HG02973 (cell line): ENCODE results near the gene CA6.
"Not testable (repeated sequence)": the region's sequence is repeated elsewhere in the genome, so short reads cannot be mapped to it uniquely, and the experiment has no call there.

ENCODE experiments used
- ATAC-seq: cut with Tn5 transposase; IDR thresholded peaks from one replicate; pipeline ENCODE4 v1.9.1; 2021; ENCODE audit warnings: moderate library complexity; ENCODE audit not compliant: unreplicated experiment

The CA6 gene

DNA sequence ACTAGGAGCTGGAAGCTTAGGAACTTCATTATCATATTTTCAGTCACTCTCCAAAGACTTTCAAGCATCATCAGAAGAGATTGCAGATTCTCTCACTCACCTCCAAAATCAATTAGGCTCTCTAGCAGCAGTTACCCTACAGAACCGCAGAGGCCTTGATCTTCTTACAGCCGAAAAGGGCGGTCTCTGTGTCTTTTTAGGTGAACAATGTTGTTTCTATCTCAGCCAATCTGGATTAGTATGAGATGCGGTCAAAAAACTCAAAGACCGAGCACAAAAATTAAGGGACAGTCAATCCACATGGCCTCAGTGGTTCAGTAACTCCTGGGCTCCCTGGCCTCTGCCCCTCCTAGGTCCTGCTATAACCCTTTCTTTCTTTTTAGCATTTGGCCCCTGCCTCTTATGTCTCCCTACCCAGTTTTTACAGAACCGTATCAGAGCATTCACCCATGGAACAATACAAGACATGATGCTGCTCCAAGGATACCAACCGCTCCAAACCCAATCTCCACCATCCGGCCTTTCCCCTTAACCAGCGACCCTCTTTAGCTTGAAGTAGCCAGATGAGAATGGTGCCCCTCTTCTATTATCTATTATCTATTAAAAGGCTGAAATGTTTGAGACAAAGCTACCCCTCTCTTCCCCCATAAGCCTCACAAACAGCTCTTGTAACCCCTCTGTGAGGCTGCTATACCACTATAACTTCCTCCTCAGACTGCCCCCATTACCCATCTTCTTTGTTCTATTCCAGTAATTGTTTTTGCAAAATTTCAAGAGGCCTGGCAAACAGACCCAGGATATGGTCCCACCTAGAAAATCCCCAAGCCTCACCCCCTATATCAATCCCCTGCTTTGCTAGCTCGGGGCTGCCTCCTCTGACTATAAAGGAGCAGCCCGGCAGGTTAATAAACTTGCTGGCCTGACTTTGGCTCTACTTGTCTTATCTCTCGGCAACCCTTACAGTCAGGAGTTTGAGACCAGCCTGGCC lies 18.7 kb upstream of the CA6 start:
- ATAC-seq: no peak

DNA sequence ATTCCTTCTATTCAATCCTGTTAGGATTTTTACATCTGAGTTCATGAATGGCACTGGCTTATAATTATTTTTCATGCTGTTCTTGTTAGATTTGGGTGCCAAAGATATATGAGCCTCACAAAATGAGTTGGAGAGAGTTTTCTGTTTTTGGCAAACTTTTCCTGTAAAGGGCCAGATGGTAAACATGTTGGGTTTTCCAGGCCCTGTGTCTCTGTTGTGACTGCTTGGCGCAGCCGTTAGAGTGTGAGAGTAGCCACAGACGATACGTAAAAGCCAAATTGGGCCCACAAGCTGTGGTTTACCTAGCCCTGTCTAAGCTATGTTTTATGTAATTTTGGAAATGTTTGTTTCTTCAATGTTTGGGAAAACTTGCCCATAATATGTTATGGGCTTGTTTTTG lies 15.6 kb upstream of the CA6 start:
- no peak for ATAC-seq

DNA sequence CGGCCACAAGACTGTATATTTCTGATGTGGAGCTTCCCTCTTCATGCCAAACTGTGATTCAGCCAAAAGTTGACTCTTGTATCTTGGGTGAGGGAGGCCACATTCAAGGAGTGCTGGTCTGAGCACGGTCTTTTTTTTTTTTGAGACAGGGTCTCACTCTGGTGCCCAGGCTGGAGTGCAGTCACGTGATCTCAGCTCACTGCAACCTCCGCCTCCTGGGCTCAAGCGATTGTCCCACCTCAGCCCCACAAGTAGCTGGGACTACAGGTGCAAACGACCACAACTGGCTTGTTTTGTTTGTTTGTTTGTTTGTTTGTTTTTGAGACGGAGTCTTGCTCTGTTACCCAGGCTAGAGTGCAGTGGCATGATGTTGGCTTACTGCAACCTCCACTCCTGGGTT lies 8.6 kb upstream of the CA6 start:
- not testable (repeated sequence) for ATAC-seq

DNA sequence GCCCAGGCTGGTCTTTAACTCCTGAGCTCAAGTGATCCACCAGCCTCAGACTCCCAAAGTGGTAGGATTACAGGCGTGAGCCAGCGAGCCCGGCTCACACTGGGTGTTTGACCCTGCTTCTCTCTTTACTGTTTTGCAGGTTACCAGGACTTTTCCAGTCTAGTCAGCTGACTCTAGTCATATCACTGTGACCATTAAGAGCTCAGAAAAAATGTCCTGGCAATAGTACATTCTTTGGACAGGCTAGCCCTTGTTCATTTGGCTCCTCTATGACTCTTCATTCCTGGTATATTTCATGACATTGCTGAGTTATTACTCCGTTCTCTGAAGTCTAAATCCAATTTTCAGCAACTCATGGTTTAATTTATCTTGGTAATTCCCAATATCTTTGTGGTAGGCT lies 8.0 kb upstream of the CA6 start:
- ATAC-seq: no peak

DNA sequence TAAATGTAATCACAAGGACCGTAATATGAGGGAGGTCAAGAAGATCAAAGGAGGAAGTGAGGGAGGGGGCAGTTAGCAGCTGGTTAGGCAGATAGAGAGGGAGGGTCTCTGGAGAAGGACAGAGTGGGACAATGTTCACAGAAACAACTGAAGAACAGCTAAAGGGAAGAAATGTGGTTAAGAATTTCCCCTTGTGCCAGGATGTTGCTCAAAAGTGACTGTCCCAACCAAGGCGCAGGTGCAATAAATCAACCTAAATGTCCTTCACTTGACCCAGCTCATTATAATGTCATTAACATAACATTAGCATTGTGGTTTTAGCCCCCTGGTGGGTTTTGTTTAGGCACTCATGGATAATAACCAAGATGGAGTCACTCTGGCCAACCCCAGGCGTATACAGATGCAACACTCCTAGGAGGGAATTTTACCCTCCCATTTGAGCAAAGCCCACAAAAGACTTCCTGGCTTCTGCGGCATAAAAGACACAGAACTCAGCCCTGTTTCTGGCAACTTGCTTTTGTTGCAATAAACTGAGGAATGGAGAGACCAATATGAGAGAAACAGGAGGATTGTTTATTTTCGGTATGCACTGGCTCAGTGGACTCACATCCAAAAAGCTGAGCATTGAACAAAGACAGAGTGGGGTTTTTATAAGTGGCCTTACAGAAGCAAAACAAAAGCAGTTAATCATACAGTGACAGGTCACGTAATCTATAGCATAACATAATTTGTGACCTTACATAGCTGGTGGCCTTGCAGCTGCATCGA lies 7.3 kb upstream of the CA6 start:
- ATAC-seq: no peak

- no peak for ATAC-seq
These were observed 6.7 kb upstream of the CA6 start for GRCh38 chr1:8939000-8939265.

GRCh38 chr1:8939362-8939995 lies 6.2 kb upstream of the CA6 start:
- no peak for ATAC-seq

DNA sequence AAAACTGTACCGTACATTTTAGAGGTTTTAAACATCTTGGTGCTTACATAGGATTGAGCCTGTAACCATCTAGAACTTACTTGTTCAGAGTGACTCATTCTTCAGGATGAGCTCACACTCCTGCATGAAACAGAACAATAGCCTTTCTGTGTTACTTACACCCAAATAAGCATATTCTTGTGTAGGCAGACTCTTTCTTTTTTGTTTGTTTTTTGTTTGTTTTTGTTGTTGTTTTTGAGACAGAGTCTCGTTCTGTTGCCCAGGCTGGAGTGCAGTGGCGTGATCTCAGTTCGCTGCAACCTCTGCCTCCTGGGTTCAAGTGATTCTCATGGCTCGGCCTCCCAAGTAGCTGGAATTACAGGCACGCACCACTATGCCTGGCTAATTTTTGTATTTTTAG lies 3.8 kb upstream of the CA6 start:
- no peak for ATAC-seq

- ATAC-seq: no peak
These were observed 1.9 kb upstream of the CA6 start for GRCh38 chr1:8943498-8944405.

DNA sequence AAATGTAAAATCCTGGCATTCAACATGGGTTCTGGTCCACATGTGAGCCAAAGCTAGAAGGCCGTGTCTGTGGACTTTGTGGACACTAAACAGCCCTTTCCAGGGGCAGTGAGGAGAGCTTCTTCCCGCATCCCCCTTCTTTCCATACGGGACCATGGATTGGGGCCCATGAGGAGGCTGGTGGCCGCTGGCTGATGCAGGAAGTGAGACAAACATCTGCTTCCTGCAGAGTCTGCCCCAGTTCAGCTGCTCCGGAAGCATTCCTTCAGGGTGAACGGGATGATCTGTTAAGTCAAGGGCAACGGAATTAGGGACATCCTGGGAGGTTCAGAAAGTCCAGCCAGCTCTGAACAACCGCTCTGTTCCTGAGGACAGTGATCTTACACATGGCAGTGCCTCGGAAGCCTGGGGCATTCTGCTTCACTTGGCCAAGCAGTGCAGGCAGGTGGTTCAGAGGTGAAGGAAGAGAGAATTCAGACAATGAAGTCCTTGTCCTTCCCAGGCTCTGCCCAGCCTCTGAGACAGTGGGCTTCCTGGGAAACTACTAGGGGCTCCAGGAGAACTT lies 1.5 kb downstream of the CA6 start:
- ATAC-seq: no peak

DNA sequence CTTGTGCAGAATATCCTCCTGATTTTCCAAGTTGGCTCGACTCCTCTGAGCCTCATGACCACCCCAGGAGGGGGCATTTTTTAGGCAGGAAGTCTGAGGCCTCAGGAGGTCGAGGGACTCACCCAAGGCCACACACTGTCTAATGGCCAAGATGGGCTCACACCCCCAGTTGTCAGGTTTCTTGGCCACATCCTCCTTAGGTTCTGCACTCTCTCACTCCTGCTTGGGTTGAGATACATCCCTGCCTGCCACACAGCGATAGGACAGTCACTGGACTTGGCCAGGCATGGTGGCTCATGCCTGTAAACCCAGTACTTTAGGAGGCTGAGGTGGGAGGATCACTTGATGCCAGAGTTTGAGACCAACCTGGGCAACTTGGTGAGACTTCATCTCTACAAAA lies 4.6 kb downstream of the CA6 start:
- no peak for ATAC-seq

GRCh38 chr1:8951231-8951630 lies 5.6 kb downstream of the CA6 start:
- no peak for ATAC-seq

DNA sequence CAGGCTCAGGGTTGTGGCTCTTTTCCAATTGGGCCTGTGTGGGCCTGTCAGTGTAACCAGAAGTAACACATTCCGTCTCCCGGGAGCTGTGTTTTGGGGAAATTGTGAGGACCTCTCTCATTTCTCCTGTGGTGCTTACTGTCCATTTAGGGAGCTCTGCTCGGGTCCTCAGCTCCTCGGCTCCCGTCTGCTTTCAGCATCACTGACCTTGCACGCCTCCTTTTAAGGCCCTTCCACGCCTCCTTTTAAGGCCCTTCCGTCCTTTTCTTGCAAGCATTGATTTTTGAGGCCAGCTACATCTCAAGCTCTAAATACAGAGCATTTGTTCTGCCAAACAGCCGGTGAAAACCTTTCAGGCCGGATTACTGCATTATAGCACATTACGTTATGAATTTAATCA lies 9.7 kb downstream of the CA6 start:
- ATAC-seq: no peak

GRCh38 chr1:8956461-8957349 lies 11.0 kb downstream of the CA6 start:
- ATAC-seq: no peak

DNA sequence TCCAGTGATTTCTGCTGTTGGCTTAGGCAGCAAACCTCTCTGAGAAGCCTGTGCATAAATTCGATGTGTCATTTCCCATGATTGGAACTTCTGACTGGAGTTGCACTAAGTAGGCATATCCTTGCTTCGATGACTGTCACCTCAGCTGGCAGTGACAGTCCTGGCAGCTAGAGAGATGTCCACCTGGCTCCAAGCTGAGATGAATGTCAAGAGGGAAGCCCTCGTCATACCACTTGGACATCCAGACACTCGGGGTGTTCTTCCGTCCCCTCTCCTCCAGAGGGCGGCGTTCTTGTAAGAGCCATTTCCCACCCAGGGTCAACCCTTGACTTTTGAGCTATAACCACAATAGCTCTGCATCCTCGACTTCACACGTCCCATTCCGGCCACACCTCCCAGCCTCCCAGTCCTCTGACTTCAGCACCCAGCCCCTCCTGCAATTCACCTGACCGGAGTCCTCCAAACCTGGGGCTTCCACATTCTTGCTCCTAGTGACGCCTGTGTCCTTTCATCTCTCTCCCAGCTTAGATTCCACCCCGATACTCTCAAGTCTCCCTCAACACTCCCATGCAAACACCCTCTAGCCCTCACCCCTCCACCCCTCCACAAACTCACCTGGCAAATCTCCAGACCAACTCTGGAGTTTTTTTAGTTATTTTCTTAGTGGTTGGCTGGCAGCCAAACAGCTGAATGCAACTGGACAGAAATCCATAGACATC lies 17.3 kb downstream of the CA6 start:
- no peak for ATAC-seq

DNA sequence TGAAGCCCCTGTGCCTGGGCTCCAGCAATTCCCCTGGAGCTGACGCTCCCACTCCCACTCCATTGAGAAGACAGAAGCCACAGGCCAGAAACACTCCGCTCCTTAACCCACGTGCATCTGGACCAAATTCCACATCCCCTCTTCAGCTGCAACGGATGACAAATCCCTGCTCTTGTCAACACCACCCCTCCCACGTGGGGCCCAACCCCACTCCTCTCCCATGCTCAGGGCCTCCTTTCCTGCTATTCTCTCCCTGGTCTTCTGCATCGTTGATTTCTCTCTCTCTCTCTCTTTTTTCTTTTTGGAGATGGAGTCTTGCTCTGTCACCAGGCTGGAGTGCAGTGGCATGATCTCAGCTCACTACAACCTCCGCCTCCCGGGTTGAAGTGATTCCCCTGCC lies 18.3 kb downstream of the CA6 start:
- ATAC-seq: no peak

DNA sequence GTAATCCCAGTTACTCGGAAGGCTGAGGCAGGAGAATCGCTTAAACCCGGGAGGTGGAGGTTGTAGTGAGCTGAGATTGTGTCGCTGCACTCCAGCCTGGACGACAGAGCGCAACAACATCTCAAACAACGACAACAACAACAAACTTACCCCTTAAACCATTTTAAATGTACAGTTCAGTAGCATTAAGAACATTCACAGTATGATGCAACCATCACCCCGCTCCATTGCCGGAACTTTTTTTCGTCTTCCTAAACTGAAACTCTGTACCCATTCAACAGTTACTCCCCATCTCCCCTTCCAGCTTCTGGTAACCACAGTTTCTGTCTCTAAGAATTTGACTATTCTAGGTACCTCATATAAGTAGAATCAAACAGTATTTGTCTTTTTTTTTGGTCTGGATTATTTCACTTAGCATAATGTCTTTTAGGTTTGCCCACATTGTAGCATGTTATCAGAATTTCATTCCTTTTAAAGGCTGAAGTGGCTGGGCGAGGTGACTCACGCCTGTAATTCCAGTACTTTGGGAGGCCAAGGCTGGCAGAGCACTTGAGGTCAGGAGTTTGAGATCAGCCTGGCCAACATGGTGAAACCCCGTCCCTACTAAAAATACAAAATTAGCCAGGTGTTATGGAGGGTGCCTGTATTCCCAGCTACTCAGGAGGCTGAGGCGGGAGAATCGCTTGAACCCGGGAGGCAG lies 19.6 kb downstream of the CA6 start:
- ATAC-seq: no peak

DNA sequence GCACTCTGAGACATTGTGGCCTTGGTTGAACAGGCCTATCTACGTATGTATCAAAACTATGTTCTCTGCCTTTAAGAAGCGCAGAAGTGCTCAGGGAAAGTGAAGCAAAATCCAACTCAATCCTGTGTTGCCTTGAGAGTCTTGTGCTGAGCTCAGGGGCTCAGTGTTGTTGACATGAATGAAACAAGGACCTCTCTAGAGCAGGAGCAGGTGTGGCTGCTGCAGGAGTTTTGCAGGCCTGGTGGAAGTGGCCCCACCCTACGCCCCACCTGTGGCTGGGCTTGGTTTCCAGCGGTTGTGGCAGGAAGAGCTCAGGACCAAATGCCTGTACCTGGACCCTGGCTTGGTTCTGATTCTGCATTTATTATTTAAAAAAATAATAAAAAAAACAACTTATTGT lies 20.9 kb downstream of the CA6 start:
- ATAC-seq: no peak
